ENCODE measurements around the gene FAM107B.

GRCh38 chr10:14665865-14666857 lies 108.5 kb downstream of the FAM107B start:
- TF ChIP-seq POLR2A (IDR thresholded peaks at IDR 0.05) (no peak), POLR2AphosphoS5 (IDR thresholded peaks at IDR 0.05) (no peak)

Data from breast epithelium (tissue), 3 donors.